Astrocyte (in vitro differentiated cells and primary cell): Measurements from ENCODE around the gene ADCYAP1R1.

Experiments
- CTCF ChIP-seq: IDR thresholded peaks from 2 replicates; pipeline ENCODE4 v1.5.1; 2011; ENCODE audit warnings: low read depth, mild to moderate bottlenecking, inconsistent platforms, low read length, moderate library complexity; ENCODE audit not compliant: insufficient read depth
- EZH2 ChIP-seq: IDR thresholded peaks from 2 replicates; pipeline ENCODE4 v1.6.1; 2012; ENCODE audit warnings: mild to moderate bottlenecking, low read length, inconsistent platforms; ENCODE audit not compliant: insufficient read depth

GRCh38 chr7:31080763-31081162 is 28.7 kb downstream of the ADCYAP1R1 start:
- TF ChIP-seq EZH2 = no peak
- no peak for TF ChIP-seq CTCF
